ENCODE results near the gene SLC1A5. TPM values are rescaled to one million over a fixed set of nuclear protein-coding genes. Genes with fewer than 3 reads are reported as not detected.
"Not testable (repeated sequence)": the region's sequence is repeated elsewhere in the genome, so short reads cannot be mapped to it uniquely, and the experiment has no call there.

SLC1A5 gene
- polyA plus RNA-seq, 1 donor from 2014 or later = 1.1 TPM

DNA sequence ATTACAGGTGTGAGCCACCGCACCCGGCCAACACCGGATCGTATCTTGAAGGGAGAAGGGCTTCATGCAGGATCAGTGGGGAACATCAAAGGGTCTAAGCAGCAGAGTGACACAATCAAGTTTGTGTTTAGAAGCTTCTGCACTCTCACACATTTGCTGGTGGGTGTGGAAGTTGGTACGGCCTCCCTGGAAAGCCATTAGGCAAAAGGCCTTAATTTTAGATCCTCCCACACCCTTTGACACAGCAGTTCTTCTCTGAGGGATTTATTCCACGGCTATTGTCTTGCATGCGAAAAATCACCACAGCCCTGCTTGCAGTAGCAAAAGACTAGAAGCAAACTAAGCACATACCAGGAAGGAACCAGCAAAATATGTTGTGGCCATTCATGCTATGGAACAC lies 18.3 kb upstream of the SLC1A5 start:
- TF ChIP-seq, protein P1, sequence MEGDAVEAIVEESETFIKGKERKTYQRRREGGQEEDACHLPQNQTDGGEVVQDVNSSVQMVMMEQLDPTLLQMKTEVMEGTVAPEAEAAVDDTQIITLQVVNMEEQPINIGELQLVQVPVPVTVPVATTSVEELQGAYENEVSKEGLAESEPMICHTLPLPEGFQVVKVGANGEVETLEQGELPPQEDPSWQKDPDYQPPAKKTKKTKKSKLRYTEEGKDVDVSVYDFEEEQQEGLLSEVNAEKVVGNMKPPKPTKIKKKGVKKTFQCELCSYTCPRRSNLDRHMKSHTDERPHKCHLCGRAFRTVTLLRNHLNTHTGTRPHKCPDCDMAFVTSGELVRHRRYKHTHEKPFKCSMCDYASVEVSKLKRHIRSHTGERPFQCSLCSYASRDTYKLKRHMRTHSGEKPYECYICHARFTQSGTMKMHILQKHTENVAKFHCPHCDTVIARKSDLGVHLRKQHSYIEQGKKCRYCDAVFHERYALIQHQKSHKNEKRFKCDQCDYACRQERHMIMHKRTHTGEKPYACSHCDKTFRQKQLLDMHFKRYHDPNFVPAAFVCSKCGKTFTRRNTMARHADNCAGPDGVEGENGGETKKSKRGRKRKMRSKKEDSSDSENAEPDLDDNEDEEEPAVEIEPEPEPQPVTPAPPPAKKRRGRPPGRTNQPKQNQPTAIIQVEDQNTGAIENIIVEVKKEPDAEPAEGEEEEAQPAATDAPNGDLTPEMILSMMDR (IDR thresholded peaks at IDR 0.05; ENCODE audit: poor library complexity, severe bottlenecking) = no peak
- TF ChIP-seq TAF1 (IDR thresholded peaks at IDR 0.05; ENCODE audit: low read depth) (no peak), EZH2 (IDR thresholded peaks at IDR 0.05; ENCODE audit: borderline replicate concordance, insufficient read depth, low read length, poor library complexity, severe bottlenecking) (no peak), EP300 (conservative IDR thresholded peaks at IDR 0.05; ENCODE audit: poor library complexity, severe bottlenecking) (no peak), SMC3 (conservative IDR thresholded peaks at IDR 0.05; ENCODE audit: poor library complexity) (no peak), RAD21 (conservative IDR thresholded peaks at IDR 0.05) (no peak), POLR2AphosphoS5 (IDR thresholded peaks at IDR 0.05) (no peak), MXI1 (conservative IDR thresholded peaks at IDR 0.05; ENCODE audit: poor library complexity, severe bottlenecking) (no peak)
- TF ChIP-seq, protein P2, sequence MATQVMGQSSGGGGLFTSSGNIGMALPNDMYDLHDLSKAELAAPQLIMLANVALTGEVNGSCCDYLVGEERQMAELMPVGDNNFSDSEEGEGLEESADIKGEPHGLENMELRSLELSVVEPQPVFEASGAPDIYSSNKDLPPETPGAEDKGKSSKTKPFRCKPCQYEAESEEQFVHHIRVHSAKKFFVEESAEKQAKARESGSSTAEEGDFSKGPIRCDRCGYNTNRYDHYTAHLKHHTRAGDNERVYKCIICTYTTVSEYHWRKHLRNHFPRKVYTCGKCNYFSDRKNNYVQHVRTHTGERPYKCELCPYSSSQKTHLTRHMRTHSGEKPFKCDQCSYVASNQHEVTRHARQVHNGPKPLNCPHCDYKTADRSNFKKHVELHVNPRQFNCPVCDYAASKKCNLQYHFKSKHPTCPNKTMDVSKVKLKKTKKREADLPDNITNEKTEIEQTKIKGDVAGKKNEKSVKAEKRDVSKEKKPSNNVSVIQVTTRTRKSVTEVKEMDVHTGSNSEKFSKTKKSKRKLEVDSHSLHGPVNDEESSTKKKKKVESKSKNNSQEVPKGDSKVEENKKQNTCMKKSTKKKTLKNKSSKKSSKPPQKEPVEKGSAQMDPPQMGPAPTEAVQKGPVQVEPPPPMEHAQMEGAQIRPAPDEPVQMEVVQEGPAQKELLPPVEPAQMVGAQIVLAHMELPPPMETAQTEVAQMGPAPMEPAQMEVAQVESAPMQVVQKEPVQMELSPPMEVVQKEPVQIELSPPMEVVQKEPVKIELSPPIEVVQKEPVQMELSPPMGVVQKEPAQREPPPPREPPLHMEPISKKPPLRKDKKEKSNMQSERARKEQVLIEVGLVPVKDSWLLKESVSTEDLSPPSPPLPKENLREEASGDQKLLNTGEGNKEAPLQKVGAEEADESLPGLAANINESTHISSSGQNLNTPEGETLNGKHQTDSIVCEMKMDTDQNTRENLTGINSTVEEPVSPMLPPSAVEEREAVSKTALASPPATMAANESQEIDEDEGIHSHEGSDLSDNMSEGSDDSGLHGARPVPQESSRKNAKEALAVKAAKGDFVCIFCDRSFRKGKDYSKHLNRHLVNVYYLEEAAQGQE (IDR thresholded peaks at IDR 0.05; ENCODE audit: borderline replicate concordance) = no peak
- Histone ChIP-seq H3F3A (ENCODE audit: insufficient read depth, low read length, poor library complexity, severe bottlenecking) (no peaks in the 10 kb centered on the region), H3K9me2 (ENCODE audit: insufficient read depth, low read length) (no peaks in the 10 kb centered on the region)

DNA sequence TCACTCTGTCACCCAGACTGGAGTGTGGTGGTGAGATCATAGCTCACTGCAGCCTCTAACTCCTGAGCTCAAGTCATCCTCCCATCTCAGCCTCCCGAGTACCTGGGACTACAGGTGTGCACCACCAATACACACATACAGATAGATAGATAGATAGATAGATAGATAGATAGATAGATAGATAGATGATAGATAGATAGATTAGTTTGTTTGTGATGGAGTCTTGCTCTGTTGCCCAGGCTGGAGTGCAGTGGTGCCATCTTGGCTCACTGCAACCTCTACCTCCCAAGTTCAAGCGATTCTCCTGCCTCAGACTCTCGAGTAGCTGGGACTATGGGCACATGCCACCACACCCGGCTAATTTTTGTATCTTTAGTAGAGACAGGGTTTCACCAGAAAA lies 16.0 kb upstream of the SLC1A5 start:
- not testable (repeated sequence) for H3F3A ChIP-seq (ENCODE audit: insufficient read depth, low read length, poor library complexity, severe bottlenecking); H3K27me3 ChIP-seq (ENCODE audit: insufficient read depth, low read depth, low read length); H3K9me2 ChIP-seq (ENCODE audit: insufficient read depth, low read length)

More for the DNA sequence above, 18.3 kb upstream of the SLC1A5 start:
- Histone ChIP-seq H3K4me3 (ENCODE audit: low read length) (no peak overlapping the region), H3K27me3 (ENCODE audit: insufficient read depth, low read depth, low read length) (no peaks in the 10 kb centered on the region), H2AFZ (ENCODE audit: low read depth, low read length) (no peak overlapping the region), H4K20me1 (ENCODE audit: insufficient read depth) (no peaks in the 10 kb centered on the region), H3K9me3 (ENCODE audit: low read length) (no peaks in the 10 kb centered on the region), H3K36me3 (ENCODE audit: insufficient read depth, low read length) (no peaks in the 10 kb centered on the region), H3K79me2 (replicated peaks; ENCODE audit: insufficient read depth, low read length) (no peaks in the 10 kb centered on the region), H3K27ac (ENCODE audit: low read length) (no peak overlapping the region), H3K4me2 (ENCODE audit: low read length) (no peak overlapping the region), H3K9ac (ENCODE audit: low read length) (no peak overlapping the region)

DNA sequence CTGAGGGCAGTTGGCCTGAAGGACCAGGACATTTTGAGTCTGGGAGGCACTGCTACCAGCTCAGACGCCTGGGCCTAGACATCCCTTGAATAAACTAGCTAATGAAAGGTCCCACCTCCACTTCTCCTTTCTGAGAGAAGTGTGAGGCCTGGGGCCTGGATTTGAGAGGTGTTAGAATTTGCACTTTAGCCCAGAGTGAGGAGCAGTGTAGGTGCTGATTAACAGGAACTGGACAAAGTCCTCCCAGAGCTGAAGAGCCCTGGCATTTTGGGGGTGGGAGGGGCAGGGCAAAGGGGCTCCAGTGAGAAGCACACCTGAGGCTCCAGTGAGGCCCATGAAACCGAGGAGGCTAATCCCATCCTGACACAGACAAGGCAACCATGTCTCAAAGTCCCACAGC lies 15.2 kb upstream of the SLC1A5 start:
- no peak for TF ChIP-seq TAF1 (IDR thresholded peaks at IDR 0.05; ENCODE audit: low read depth)
- TF ChIP-seq, protein P1 (IDR thresholded peaks at IDR 0.05; ENCODE audit: poor library complexity, severe bottlenecking) = no peak
- TF ChIP-seq EP300 (conservative IDR thresholded peaks at IDR 0.05; ENCODE audit: poor library complexity, severe bottlenecking) = no peak
- TF ChIP-seq SMC3 (conservative IDR thresholded peaks at IDR 0.05; ENCODE audit: poor library complexity) = no peak
- TF ChIP-seq, protein P2 (IDR thresholded peaks at IDR 0.05; ENCODE audit: borderline replicate concordance) = no peak
- no peak for TF ChIP-seq MXI1 (conservative IDR thresholded peaks at IDR 0.05; ENCODE audit: poor library complexity, severe bottlenecking)
- TF ChIP-seq RAD21 (conservative IDR thresholded peaks at IDR 0.05) = no peak
- no peak for TF ChIP-seq EZH2 (IDR thresholded peaks at IDR 0.05; ENCODE audit: borderline replicate concordance, insufficient read depth, low read length, poor library complexity, severe bottlenecking)
- TF ChIP-seq POLR2AphosphoS5 (IDR thresholded peaks at IDR 0.05) = no peak
- Histone ChIP-seq H3K9me3 (ENCODE audit: low read length) (no peaks in the 10 kb centered on the region), H4K20me1 (ENCODE audit: insufficient read depth) (no peaks in the 10 kb centered on the region), H3K4me2 (ENCODE audit: low read length) (no peak overlapping the region), H3K27ac (ENCODE audit: low read length) (no peak overlapping the region), H3F3A (ENCODE audit: insufficient read depth, low read length, poor library complexity, severe bottlenecking) (no peaks in the 10 kb centered on the region), H3K36me3 (ENCODE audit: insufficient read depth, low read length) (no peaks in the 10 kb centered on the region), H3K27me3 (ENCODE audit: insufficient read depth, low read depth, low read length) (no peaks in the 10 kb centered on the region), H3K9ac (ENCODE audit: low read length) (no peak overlapping the region), H2AFZ (ENCODE audit: low read depth, low read length) (no peak overlapping the region), H3K9me2 (ENCODE audit: insufficient read depth, low read length) (no peaks in the 10 kb centered on the region), H3K4me3 (ENCODE audit: low read length) (no peak overlapping the region), H3K79me2 (replicated peaks; ENCODE audit: insufficient read depth, low read length) (no peaks in the 10 kb centered on the region)

More for the DNA sequence above, 16.0 kb upstream of the SLC1A5 start:
- H2AFZ ChIP-seq (ENCODE audit: low read depth, low read length); H3K36me3 ChIP-seq (ENCODE audit: insufficient read depth, low read length); H3K4me3 ChIP-seq (ENCODE audit: low read length); H4K20me1 ChIP-seq (ENCODE audit: insufficient read depth); H3K27ac ChIP-seq (ENCODE audit: low read length); H3K79me2 ChIP-seq (replicated peaks; ENCODE audit: insufficient read depth, low read length); H3K9ac ChIP-seq (ENCODE audit: low read length); H3K9me3 ChIP-seq (ENCODE audit: low read length); H3K4me2 ChIP-seq (ENCODE audit: low read length): not testable (repeated sequence)
